GM19351 (cell line): ENCODE measurements around the gene NUTM2G.
"Not testable (repeated sequence)": the region's sequence is repeated elsewhere in the genome, so short reads cannot be mapped to it uniquely, and the experiment has no call there.

Source experiments
- ATAC-seq: cut with Tn5 transposase; IDR thresholded peaks from one replicate; pipeline ENCODE4 v1.9.1; 2021; ENCODE audit warnings: mild to moderate bottlenecking, moderate library complexity; ENCODE audit not compliant: unreplicated experiment

Gene NUTM2G, protein sequence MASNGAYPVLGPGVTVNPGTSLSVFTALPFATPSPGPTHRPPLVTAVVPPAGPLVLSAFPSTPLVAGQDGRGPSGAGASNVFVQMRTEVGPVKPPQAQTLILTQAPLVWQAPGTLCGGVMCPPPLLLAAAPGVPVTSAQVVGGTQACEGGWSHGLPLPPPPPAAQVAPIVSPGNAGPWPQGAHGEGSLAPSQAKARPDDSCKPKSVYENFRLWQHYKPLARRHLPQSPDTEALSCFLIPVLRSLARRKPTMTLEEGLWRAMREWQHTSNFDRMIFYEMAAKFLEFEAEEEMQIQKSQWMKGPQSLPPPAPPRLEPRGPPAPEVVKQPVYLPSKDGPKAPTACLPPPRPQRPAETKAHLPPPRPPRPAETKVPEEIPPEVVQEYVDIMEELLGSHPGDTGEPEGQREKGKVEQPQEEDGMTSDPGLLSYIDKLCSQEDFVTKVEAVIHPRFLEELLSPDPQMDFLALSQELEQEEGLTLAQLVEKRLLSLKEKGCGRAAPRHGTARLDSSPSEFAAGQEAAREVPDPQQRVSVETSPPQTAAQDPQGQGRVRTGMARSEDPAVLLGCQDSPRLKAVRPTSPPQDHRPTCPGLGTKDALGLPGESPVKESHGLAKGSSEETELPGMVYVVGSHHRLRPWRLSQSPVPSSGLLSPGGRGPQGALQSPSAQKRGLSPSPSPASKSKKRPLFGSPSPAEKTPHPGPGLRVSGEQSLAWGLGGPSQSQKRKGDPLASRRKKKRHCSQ

DNA sequence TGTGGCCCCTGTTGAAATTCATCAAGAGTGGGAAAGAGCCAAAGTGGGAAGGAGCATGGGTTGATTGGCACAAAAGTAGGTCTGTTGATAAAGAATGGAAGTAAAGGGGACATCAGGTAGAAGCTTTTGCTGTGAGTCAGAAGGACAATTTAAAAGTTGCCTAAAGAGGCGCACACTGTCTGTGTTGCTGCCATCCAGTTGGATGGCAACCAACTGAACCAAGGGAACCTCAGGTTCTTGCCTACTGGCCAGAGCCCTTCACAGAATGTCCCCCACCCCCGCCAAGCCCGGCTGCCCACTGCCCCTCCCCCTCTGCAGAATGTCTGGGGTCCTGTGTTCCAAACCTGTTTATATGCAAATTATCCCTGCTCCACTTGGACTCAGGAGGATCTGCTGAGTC lies at the start of gene NUTM2G:
Gene NUTM2G, plus strand, starts transcription at position 301 of the 400 bp plus-strand sequence. CDS start 182 bp downstream, outside the sequence.
- not testable (repeated sequence) for ATAC-seq

DNA sequence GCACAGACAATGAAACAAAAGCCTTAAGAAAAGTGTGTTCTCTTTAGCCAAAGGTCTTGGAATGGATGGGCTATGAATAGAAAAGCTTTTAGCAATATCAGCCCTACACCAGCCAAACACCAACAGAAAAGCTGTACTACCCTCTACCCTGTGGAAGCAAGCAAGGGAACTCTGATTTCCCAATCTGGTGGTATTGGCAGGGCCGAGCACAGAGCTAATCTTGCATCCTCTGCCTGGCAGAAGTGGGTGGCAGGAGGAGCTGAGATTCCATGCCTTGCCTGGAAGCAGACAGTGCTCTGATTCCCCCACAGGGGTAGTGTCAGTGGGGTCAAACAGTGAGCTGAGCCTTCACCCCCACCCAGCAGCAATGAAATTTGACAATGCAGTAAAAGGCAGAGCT lies 44.7 kb upstream of the NUTM2G start:
- ATAC-seq: no peak

DNA sequence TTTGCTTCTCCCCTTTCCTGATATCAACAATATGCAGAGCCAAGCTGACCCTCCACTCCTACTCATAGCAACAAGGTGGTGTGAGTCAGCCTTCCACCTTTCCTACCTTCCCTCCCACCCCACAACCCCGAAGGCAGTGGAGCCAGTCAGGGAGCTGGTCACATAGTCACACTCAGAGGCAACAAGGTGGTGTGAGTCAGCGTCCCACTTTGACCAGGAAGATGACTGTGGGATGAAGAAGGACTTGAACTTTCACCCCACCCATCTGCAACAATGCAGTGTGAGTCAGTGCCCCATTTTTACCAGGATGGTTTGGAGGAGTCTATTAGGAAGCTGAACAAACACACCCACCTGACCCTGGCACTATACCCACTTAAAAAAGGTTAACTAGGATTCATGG lies 44.2 kb upstream of the NUTM2G start:
- ATAC-seq: no peak

DNA sequence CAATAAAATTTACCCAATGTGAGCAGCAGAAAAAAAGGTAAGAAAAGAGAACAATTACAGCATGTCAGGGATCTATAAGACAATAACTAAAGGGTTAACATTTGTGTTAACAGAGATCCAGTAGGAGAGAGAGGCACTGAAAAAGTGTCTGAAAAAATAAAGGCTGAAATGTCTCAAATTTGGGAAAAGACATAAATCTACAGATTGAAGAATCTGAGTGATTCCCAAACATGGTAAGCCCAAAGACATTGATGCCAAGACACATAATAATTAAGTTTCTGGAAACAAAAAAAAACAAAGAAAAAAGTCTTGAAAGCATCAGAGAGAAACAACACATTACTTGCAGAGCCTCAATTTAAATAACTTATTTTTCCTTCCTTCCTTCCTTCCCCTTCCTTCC lies 43.2 kb upstream of the NUTM2G start:
- ATAC-seq: no peak

DNA sequence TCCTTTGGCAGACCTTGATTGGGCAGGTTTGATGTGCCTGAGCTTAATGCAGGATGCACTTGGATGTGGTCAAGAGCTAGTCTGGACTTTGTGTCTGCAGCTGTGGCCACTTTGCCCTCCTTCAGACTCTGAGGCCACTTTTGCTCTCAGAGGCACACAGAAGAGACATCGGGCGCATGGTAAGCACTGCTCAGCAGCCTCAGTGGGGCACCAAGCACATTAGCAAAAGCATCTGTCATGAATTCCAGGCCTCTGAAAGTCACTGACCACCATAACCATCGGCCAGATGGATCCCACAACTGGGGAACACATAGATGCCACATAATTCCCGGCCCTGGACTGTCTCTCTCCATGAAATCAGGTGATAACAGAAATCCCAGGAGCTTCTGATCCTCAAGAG lies 40.1 kb upstream of the NUTM2G start:
- no peak for ATAC-seq

DNA sequence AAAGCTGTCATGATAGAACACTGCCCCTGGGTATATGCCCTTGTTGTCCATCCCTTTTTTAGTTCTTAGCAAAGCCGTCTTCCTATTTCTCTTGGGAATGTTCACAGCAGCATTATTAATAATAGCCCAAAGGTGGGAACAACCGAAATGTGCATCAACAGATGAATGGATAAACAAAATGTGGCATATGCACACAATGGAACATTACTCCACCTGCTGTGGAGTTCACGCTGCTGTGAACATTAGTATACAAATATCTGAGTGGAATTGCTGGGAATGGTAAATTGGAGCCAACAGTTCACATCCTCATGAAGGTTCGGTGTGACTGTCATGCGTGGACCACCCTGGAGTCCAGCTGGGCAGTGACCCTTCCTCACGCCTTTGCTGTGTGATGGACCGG lies 36.5 kb upstream of the NUTM2G start:
- ATAC-seq: no peak

DNA sequence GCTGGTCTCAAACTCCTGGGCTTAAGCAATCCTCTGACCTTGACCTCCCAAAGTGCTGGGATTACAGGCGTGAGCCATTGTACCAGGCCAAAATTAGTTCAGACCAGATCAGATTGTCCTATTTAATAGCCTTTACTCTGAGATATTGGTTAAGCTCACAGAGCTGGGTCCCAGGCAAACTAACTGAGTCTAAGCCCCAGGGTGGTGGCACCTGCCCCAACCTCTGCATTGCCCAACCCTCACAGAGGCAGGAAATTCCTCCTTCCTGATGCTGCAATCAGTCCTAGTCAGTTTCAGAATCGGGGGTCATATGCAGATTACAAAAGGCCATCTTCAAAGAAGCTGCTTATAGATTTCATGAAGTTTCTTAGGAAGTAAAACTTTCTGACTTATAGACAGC lies 28.6 kb upstream of the NUTM2G start:
- ATAC-seq: not testable (repeated sequence)

DNA sequence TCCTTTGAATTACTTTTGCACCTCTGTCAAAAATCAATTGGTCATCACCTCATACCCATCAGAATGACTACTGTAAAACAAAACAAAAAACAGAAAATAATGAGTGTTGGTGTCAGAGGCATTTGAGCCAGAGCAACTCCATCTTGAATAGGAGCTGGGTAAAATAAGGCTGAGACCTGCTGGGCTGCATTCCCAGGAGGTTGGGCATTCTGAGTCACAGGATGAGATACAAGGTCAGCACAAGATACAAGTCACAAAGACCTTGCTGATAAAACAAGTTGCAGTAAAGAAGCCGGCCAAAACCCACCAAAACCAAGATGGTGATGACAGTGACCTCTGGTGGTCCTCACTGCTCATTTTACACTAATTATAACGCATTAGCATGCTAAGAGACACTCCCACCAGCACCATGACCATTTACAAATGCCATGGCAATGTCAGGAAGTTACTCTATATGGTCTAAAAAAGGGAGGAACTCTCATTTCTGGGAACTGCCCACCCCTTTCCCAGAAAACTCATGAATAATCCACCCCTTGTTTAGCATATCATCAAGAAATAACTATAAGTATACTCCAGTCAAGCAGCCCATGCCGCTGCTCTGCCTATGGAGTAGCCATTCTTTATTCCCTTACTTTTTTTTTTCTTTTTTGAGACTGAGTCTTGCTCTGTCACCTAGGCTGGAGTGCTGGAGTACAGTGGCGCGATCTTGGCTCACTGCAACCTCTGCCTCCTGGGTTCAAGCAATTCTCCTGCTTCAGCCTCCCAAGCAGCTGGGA lies 23.5 kb upstream of the NUTM2G start:
- not testable (repeated sequence) for ATAC-seq

DNA sequence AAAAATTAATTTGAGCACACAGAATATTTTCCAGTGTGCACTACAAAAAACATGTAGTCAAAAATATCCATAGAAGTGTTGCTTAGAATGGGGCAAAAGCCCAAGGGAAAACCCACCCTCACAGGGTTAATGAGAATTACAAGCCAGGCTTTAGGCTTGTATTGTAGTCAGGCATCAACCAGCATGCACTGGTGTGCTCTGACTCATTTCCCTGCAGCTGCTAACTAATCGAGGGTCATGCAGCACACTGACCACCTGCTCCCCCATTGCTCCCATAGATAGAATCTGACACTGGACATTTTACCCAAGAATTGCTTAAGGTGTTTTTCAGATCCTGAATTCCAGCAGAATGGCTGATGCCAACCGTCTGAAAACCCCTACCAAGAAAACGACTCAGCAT lies 20.2 kb upstream of the NUTM2G start:
- not testable (repeated sequence) for ATAC-seq

DNA sequence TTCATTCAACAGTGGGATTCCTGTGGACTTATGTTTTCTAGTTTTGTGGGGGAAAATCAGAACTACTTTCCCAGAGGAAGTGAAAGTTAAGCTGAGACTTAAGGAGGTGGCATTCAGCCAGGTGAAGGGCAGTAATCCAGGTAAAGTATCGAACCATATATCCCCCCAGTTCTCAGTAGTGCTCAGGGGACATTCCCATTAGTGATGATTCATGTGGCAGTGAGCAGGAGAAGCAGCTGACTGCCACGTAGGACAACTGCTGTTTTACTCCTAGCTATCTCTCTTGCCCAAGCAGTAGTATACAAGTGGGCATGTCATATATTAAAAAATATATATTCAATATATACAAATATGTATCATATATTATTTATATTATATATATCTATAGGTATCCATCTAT lies 13.1 kb upstream of the NUTM2G start:
- ATAC-seq: not testable (repeated sequence)

DNA sequence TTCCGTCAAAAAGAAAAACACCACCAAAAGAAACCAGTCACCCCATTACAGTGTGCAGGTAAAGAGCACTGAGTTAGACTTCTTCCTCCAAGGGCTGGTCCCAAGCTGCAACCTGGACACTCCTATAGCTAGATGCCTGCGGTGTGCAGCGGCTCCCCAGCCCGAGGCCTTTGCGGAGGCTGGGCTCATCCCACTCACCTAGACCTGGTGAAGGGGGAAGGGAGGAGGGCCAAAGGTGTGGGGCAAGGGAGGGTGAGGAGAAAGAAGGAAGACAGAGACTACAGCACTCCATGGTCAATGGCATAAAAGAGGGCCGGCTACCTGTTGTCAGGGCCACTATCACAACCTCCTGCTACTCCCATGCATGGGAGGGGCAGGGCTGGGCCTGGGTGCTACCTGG lies 12.1 kb upstream of the NUTM2G start:
- not testable (repeated sequence) for ATAC-seq

DNA sequence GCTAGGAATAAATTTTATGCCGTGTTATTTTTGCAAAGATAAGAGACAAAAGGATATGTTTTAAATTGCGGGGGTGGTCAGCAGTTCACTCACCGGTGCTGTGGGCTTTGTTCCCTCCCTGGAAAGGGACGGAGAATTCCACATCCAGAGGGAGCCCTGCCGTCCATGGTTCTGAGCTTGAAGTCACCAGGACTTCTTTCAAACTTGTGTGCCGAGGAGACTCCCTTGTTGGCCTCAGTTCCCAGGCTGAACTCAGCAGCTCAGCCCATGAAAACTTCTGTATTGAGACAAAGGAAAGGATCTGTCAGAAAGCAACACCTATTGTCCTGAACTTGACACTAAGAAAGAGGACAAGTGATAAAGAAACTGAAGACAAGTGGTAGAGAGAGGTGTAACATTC lies 10.1 kb upstream of the NUTM2G start:
- not testable (repeated sequence) for ATAC-seq

DNA sequence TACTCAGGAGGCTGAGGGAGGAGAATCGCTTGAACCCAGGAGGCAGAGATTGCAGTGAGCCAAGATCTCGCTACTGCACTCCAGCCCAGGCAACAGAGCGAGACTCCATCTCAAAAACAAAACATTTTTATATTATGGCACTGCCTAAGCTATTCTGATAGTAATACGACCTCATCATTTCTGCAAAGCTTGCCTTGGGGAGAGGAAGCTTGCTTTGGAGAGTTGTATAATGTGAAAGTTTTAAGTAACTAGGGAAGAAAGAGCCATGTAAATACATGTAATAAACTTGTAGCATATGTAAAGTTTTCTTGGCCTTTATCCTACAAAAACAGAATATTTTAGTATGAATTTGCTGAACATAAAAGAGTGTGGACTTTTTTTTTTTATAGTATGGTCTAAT lies 7.8 kb upstream of the NUTM2G start:
- not testable (repeated sequence) for ATAC-seq

DNA sequence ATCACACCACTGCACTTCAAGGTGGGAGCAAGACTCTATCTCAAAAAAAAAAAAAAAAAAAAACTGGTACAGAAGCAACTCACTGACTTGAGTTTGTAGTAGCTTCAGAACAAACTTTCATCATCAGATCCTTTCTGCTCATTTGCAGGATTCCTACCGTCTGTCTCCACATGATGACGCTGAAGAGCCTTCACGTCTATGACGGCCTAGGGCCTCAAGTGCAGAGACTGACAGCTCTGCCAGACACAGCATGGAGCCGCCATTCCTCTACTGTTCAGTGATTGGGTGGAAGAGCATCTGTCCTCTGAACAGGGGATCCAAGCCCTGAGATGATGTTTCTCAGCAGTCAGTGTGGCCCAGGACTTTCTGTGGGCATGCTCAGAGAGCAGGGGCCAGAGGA lies 3.1 kb upstream of the NUTM2G start:
- ATAC-seq: not testable (repeated sequence)

DNA sequence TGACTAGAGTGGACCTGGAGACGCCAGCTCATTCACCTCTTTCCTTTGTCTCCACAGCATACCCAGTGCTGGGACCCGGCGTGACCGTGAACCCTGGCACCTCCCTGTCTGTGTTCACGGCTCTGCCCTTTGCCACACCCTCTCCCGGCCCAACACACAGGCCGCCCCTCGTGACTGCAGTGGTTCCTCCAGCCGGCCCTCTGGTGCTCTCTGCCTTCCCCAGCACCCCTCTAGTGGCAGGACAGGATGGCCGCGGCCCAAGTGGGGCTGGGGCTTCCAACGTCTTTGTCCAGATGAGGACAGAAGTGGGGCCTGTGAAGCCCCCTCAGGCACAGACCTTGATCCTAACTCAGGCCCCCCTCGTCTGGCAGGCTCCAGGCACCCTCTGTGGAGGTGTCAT lies 3.0 kb downstream of the NUTM2G start:
- not testable (repeated sequence) for ATAC-seq

DNA sequence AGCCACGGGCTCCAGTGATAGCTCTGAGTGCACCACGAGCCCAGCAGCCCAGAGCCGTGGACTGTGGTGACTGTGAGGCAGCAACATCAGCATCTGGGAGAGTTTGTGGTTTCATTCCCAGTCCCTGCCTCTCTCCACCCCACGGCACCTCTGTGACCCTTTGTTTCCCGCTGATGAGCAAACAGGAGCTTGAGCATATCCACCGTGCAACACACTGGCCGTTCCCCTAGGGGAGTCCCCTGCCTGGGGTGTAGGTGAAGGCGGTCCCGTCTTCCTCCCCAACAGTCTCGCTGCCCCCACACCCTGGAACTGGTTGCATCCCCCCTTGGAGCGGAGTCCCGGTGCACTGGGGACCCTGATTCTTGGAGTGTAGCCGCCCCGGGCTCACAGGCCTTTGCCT lies 5.5 kb downstream of the NUTM2G start:
- not testable (repeated sequence) for ATAC-seq

DNA sequence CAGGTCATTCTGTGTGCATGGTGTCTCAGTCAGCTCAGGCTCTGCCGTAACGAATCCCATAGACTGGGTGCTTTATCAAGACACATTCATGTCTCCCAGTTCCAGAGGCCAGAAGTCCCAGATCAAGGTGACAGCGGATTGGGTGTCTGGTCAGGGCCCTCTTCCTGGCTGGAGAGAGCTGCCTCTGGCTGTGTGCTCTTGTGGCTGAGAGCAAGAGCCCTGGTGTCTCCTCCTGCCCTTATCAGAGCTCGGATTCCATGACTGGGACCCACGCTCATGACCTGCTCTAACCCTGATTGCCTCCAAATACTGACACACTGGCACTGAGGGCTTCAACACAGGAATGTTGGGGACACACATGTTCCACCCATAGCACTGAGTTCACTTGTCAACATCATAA lies 6.1 kb downstream of the NUTM2G start:
- ATAC-seq: not testable (repeated sequence)

DNA sequence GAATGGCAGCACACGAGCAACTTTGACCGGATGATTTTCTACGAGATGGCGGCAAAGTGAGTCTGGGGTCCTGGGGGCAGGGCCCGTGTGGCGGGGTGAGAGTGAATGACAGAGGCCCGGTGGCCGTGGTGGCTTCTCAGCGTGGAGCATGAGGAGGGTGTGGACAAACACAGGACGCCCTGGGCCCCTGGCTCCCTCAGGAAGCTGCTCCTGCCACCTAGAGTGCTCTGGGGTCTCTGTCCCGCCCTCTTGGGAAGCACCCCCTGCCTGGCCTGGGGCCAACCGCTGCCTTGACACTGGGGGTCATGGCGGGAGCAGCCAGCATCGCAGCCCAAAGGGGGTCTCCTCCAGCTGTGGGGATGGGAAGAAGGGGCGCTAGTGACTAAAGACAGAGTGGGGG lies 6.8 kb downstream of the NUTM2G start:
- not testable (repeated sequence) for ATAC-seq

DNA sequence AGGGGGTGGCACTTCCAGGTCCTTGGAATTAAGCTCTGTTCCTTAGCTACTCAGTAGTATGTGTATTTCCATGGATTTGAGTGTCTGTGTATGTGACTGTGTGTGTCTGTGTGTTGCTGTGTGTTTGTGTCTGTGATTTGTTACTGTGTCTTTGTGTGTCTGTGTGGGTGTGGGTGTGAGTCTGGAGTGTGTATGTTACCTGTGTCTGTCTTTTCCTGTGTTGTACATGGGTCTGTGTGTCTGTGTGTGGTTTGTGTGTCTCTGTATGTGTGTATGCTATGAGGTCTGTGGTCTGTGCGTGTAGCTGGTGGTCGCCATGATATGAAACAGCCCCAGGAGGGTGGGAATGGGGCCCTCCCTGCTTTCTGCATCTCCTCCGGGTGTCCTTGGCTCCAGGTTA lies 8.8 kb downstream of the NUTM2G start:
- ATAC-seq: not testable (repeated sequence)

DNA sequence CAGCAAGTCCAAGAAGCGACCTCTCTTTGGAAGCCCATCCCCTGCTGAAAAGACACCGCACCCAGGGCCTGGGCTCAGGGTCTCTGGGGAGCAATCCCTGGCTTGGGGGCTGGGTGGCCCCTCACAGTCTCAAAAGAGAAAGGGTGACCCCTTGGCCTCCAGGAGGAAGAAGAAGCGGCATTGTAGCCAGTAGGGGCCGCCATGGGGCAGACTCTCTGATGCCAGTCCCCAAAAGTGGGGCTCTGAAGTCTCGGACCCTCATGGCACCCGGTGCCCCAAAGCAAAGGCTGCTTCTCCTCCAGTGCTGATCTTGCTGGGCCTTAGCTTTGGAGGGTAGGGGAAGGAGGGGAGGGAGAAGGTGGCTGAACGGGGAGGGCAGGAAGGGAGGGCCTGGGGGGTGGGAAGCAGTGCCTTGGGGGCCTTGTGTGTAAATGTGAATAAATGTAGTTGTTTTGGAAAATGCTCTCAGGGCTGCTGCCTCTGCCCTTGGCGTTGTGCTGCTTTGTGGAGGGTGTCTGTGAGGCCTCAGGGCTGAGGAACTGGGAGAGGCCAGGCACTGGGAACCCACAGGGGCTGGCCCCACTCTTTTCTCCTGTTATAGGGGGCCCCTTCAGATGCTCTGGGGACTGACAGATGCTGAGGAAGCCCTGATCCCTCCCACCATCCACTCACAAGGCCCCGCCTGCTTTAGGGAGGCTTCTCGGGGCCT lies 10.5 kb downstream of the NUTM2G start:
- not testable (repeated sequence) for ATAC-seq

DNA sequence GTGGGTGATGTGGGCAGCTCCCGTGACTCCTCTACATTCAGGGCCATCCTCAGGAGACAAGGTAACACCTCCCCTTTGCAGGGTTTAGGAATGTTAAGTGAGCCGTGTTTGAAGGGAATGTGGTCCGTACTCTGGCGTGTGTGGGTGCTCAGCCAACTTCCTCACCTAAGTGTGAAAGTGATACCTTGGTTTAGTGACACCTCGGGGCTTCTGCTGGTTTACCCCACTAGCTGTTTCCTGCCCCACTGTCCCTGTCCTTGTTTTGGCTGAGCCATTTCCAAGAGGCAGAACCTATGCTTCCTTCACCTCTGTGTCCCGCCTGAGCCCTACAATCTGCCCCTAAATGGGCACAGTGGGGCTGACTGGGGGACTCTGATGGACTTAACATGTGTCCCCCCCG lies 12.3 kb downstream of the NUTM2G start:
- peak; percentile 74 for ATAC-seq
